HTR-8/SVneo (cell line): Measurements from ENCODE around the gene ZNF3.

ENCODE experiments used
- DNase-seq: peaks from one replicate; pipeline ENCODE4 v3.0.0; 2011; ENCODE audit warnings: low spot score, mixed read lengths; ENCODE audit not compliant: insufficient read length
- FAIRE-seq: peaks from 2 replicates; lab custom pipeline; 2011; peaks lifted over from hg19 to GRCh38; lab: Jason Lieb, UNC

ZNF3 gene

DNA sequence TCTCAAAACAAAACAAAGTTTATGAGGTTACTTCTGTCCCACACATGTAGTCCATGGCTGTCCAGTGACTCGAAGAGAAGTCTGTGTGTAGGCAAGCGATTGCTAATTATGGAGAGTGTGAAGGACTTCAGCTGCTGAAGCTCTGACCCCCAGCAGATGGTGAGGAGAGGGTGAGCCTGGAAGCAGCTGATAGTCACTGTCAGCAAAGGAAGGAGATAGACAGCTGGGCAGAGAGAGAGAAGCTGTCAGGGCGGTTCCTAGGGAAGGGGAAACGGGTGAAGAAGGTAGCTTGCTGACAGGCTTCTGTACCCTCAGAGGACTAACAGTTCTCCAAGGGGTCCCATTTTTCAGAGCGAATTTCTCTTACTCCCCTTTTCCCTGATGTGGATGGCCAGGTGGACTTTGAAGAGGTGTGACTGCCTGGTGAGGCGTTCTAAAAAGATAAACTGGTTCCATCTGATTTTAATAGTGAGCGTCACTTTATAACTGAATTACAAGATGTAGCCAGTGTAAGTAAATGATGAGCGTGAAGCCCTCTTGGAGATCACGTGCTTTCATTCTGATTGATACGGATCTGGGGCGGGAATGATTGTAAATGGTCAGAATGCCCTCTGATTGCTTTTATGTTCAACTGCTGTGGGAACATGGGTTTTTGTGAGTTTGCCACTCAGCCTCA is 19.9 kb downstream of the ZNF3 start:
- DNase-seq (no peak), FAIRE-seq (no peak)

DNA sequence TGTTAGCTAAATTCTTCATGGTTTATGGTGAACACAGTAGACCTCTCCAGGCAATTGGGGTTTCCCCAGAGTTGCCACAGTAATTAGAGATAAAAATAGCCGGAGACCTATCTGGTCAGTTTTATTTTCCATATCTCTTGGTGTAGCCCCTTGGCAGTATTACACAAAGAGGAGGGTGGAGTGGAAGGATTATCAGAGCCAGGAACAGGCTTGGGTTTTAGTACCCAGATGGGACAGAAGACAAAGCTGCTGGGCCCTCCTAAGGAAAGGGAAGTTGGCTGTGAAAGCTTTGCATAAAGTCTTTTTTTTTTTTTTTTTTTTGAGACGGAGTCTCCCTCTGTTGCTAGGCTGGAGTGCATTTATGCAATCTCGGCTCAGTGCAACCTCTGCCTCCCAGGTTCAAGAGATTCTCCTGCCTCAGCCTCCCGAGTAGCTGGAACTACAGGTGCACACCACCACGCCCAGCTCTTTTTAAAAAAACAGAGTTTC is 22.2 kb downstream of the ZNF3 start:
- DNase-seq, result no peak
- no peak for FAIRE-seq

DNA sequence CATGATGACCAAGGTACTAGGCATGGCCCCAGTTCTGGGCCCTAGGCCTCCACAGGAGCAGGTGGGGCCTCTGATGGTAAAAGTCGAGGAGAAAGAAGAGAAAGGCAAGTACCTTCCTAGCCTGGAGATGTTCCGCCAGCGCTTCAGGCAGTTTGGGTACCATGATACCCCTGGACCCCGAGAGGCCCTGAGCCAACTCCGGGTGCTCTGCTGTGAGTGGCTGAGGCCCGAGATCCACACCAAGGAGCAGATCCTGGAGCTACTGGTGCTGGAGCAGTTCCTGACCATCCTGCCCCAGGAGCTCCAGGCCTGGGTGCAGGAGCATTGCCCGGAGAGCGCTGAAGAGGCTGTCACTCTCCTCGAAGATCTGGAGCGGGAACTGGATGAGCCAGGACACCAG is 24.5 kb downstream of the ZNF3 start:
- FAIRE-seq, result no peak
- DNase-seq, result no peak

DNA sequence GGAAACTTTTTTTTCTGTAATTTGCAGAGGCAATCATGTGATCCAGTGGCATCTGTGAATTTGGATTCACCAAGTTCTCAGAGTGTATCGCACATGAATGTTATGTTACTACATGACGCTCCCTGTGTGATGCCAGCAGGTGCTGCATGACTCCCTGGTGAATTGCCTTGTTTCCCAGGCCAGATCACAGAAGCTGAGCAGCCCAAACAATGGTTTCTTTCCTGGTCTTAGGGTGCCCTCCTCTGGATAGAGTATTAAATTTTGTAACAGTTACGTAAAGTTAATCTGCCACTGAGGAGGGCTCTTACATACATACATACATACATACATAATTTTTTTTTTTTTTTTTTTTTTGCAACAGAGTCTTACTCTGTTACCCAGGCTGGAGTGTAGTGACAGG is 28.3 kb downstream of the ZNF3 start:
- FAIRE-seq (no peak), DNase-seq (peak; percentile 33)

DNA sequence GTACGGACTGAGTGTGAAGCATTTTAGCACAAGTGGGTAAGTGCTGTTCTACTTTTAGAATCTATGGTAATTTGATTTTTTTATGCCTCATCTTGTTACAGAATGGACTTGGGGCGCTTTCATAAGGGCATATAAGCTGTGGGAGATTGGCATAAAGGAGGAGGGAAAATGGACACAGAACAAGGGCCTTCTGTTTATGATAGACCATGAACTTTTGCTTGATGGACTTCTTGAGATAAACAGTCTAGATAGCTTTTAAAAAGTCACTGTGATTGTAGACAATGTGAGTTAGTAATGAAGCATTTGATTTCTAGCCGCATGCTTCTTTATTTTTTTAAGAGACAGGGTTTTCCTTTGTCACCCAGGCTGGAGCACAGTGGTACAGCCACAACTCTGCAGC is 29.9 kb downstream of the ZNF3 start:
- no peak for FAIRE-seq
- no peak for DNase-seq

DNA sequence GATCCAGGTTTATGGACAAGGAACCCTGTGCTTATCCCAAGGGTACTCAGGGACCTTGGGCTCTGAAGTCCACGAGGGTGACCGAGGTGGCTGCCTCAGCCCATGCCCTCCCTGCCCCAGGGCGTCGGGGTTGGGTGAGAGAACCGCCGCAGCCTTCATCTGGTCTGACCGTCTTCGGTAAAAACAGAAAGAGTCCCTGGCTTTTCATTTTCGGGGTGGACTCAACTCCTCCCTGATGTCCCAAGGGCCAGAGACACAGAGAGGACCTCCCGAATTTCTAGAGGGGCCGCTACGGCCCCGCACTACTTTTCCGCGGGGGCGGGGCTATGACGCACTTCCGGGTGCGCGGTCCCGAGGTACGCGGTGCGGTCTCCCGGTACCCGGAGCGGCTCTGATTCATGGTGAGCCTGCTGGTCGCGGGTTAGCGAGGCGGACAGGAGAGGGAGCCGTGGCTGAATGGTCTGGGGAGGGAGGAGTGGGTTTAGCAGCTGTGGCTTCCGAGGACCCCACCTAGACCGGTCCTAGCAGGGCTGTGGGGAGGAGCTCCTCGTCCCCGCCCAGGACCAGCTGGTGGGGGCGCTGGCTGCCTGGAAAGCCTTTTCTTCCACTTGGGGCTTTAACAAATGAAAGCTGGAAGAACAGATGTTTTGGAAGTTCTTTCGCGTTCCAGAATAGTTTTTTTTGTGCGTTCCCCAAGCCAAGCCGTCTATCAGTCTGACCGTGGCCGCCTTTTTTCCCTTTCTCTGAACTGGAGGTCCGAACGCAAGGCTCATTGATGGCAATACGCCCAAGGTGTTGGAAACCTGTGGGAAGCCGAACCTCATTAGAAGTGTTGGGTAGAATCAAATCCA is 31.9 kb downstream of the ZNF3 start, which contains the start of gene ZSCAN21:
TSS of gene ZSCAN21 (plus strand) at position 334 of the 851 bp plus-strand sequence. CDS start 7,233 bp downstream, outside the sequence.
- DNase-seq, result peak; percentile 80
- FAIRE-seq, result no peak

DNA sequence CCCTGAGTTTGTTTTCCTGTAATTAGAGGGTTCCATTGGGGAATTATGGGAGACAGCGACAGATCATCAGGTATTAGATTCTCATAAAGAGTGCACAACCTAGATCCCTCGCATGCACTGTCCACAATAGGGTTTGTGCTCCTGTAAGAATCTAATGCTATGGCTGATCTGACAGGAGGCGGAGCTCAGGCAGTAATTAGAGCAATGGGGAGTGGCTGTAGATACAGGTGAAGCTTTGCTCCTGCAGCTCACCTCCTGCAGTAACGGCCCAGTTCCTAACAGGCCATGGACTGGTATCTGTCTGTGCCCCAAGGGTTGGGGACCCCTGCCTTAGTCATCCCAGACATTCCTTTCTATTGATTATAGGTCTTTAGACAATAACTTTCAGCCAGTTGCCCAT is 32.8 kb downstream of the ZNF3 start:
- FAIRE-seq (no peak), DNase-seq (no peak)

DNA sequence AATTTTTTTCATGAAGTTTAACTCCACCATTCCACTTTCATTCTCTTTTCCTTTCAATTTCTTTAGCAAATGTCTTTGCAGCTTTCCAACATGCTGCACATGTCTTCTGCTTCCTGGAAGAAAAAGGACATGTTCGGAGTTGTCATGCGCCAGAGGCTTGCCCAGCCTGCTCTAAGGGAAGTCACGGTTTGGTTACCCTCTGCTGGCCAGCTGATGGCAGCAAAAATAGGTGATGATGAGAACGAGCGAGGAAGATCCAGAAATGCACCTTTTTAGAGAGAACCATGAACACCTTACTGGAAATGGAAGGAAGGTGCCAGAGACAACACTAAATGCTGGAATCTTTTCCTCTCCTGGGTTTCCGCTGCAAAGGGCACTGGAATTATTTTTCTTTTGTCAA is 36.8 kb downstream of the ZNF3 start:
- FAIRE-seq (no peak), DNase-seq (no peak)

DNA sequence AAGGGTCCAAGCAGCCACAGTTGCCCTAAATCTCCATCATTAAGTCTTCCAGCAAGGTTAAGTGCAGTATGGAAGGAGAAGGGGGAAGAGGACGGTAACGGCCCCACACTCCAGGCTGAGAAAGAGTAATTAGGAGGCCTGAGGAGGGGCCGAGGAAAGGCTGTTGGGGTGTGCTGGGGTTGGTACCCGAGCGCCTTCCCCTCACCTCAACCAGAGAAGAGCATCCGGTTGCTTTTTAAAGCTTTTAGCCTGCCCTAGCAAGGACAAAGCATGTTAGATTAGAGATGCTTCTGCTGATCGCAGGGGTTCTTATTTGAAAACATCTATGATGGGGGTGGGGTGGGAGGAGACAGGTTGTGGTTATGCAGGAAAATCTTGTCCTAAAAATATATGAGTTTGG is 40.9 kb downstream of the ZNF3 start:
- FAIRE-seq (no peak), DNase-seq (no peak)

DNA sequence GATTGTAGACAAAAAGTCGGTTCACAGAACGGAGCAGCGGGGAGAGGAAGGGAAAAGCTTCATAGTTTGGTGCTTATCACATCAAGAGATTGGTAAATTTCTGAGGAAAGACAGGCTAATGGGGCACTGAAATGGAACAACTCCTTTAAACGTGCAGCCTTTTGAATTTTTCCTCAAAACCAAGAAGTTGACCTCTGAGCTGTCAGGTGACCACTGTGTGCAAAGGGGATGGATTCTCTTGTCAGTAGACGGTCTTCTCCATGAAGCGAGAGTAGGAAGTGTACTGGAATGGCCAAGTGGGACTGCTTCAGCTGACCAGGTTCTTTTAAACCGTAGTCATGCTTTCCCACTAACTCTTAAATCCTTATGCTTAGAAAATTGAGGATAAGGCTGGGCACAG is 43.2 kb downstream of the ZNF3 start:
- no peak for FAIRE-seq
- no peak for DNase-seq

DNA sequence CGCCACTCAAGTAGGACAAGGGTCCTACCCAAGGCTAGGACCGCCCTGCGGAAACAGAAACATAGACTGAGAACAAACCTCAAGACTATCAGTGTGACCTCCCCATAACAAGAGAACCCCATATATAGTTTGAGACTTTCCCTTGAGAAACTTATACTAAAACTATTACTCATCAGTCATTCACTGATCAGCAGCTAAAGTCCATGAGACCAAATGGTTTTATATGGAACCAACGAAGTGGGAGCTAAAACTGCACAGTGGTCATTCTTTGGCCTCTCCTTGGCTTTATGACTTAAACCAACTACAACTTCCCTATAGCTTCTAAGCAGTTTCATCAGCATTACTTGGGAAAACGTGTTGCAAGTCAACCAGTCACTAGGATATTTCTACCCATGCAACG is 45.6 kb downstream of the ZNF3 start:
- no peak for FAIRE-seq
- no peak for DNase-seq

DNA sequence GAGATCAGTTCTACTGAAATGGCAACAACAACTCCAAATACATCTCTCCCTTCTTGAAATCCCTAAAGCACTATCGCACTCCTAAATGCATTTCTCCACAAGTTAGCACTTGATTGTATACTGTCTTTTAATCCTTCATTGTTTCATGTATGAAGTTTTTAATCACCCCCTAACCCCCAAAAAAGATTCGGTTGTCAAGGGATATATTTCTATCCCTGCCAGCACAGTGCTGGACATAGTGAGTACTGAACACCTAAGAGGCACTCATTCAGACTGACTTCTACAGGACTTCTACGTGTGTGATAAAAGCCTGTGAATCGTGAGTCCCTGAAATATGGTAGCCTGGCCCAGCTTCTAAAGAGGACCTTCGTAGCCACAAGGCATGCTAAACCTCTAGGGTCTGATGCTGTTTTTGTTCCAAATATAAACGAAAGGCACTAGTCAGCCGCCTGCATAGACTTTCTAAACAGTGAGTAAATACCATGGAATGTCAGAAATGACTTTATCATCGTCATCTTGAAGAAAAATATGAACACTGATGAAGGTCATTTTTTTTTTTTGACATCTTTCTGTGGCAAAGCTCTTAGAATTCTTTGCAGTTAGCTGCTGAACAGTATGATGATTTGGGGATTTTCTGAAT is 46.5 kb downstream of the ZNF3 start:
- FAIRE-seq, result no peak

DNA sequence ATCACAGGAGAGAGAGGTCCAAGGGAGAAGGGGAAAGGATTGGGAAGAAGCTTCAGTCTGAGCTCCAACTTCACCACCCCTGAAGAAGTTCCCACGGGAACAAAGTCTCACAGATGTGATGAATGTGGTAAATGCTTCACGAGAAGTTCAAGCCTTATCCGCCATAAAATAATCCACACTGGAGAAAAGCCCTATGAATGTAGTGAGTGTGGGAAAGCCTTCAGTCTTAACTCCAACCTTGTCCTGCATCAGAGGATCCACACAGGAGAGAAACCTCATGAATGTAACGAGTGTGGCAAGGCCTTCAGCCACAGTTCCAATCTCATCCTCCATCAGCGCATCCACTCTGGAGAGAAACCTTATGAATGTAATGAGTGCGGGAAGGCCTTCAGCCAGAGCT is 48.0 kb downstream of the ZNF3 start:
- FAIRE-seq, result no peak
- no peak for DNase-seq

More for the DNA sequence above, 46.5 kb downstream of the ZNF3 start:
- no peak for DNase-seq

DNA sequence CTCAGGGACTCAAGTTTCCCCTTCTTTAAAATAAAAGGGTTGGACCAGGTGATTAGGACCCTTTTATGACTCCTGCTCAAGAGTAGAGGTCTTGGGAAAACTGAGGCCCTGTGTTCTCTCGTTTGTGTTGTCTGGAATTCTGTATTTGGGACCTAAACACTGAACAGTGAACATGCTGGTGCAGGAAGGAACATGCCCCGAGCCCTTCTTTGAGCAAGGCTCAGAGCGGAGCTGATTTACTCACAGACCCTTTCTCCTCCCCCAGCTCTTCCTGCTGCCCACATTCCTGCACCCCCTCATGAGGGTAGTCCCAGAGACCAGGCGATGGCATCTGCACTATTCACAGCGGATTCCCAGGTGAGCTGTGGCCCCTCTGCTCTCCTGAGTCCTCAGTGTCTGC is 51.9 kb downstream of the ZNF3 start:
- DNase-seq (no peak), FAIRE-seq (no peak)

DNA sequence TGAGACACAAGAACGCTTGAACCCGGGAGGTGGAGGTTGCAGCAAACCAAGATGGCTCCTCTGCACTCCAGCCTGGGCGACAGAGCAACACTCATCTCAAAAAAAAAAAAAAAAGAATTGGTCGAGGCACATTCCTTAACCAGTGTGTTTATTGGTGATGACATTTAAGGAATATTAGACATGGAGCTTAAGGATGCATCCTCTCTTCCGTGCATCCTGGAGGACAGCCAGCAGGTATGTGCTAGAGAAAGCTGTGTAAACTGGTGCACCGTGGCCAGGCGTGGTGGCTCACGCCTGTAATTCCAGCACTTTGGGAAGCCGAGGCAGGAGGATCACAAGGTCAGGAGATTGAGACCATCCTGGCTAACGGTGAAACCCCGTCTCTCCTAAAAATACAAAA is 54.3 kb downstream of the ZNF3 start:
- DNase-seq (no peak), FAIRE-seq (no peak)

DNA sequence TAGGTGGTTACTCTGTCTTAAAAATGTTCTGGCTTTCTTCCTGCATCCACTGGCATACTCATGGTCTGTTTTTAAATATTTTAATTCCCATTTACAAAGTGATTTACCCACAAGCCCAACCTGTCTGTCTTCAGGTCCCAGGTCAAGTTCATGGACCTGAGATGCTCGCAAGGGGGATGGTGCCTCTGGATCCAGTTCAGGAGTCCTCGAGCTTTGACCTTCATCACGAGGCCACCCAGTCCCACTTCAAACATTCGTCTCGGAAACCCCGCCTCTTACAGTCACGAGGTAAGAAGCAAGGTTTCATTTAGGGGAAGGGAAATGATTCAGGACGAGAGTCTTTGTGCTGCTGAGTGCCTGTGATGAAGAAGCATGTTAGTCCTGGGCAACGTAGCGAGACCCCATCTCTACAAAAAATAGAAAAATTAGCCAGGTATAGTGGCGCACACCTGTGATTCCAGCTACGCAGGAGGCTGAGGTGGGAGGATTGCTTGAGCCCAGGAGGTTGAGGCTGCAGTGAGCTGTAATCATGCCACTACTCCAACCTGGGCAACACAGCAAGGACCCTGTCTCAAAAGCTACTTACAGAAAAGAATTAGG is 57.4 kb downstream of the ZNF3 start:
- no peak for DNase-seq

DNA sequence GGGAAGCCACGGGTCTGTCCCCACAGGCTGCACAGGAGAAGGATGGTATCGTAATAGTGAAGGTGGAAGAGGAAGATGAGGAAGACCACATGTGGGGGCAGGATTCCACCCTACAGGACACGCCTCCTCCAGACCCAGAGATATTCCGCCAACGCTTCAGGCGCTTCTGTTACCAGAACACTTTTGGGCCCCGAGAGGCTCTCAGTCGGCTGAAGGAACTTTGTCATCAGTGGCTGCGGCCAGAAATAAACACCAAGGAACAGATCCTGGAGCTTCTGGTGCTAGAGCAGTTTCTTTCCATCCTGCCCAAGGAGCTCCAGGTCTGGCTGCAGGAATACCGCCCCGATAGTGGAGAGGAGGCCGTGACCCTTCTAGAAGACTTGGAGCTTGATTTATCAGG is 58.0 kb downstream of the ZNF3 start:
- FAIRE-seq (no peak), DNase-seq (no peak)

More for the DNA sequence above, 57.4 kb downstream of the ZNF3 start:
- no peak for FAIRE-seq

DNA sequence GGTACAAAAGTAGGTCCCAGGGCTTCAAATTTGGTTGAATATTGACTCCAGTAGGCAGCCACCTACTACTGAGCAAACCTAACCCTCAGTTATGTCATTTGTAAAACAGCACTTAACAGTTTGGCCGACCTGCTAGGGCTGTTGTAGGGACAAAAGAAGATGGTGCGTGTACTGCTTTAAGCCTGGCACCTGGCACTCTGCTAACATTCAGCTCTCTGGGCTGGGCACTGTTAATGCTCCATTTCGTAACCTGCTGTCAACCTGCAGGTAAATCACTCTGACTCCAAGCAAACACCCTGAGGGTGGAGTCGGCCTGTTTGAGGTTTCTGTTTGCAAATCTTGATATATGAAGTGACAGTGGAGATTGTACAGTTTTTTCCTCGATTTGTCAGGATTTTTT is 58.9 kb downstream of the ZNF3 start:
- FAIRE-seq, result no peak
- no peak for DNase-seq

DNA sequence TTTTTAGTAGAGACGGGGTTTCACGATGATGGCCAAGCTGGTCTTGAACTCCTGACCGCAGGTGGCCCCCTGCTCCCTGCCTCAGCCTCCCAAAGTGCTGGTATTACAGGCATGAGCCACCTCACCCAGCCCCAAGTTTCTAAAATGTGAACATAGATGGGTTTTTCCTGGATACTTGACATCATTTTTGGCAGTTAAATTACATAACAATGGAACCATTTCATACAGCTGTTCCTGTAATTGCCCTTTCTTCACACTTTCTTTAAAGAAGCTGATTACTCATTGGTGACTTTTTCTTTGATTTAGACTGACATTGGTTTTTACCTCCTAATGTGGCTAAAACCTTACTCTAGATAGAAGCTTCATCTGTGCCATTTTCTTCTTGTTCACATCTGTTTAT is 60.2 kb downstream of the ZNF3 start:
- no peak for FAIRE-seq
- no peak for DNase-seq
